RWPE2 (cell line): Measurements from ENCODE around the gene ADGRG7.

ENCODE experiments used
- ATAC-seq: fragments of 200-7000 bp; cut with Tn5 transposase; 3 replicates; pipeline ENCODE4 v1.9.1; 2021; ENCODE audit warnings: low read depth
- DNase-seq: peaks from one replicate; pipeline ENCODE4 v3.0.0-alpha.2; 2020; ENCODE audit warnings: low spot score
- H3K27ac ChIP-seq: fragments of 450-650 bp; 2 replicates; pipeline ENCODE4 v1.5.1; 2017; ENCODE audit warnings: mild to moderate bottlenecking; ENCODE audit not compliant: poor library complexity, severe bottlenecking
- H3K27me3 ChIP-seq: fragments of 250-450 bp; sonication (Bioruptor Pico); 2 replicates; pipeline ENCODE4 v1.5.1; 2021; ENCODE audit warnings: mild to moderate bottlenecking, moderate library complexity; ENCODE audit not compliant: insufficient read depth, poor library complexity, severe bottlenecking
- H3K36me3 ChIP-seq: fragments of 250-450 bp; sonication (Bioruptor Pico); 2 replicates; pipeline ENCODE4 v1.5.1; 2020; ENCODE audit warnings: low read depth, mild to moderate bottlenecking, moderate library complexity
- H3K4me1 ChIP-seq: fragments of 250-450 bp; sonication (Bioruptor Pico); 2 replicates; pipeline ENCODE4 v1.5.1; 2021; ENCODE audit warnings: mild to moderate bottlenecking, moderate library complexity; ENCODE audit not compliant: insufficient read depth, poor library complexity, severe bottlenecking
- H3K4me3 ChIP-seq: fragments of 250-450 bp; sonication (Bioruptor Pico); 2 replicates; pipeline ENCODE4 v1.5.1; 2021; ENCODE audit warnings: mild to moderate bottlenecking, moderate library complexity; ENCODE audit not compliant: severe bottlenecking
- H3K9me3 ChIP-seq: fragments of 250-450 bp; sonication (Bioruptor Pico); 2 replicates; pipeline ENCODE4 v1.5.1; 2021; ENCODE audit warnings: mild to moderate bottlenecking, moderate library complexity; ENCODE audit not compliant: severe bottlenecking
- TF ChIP-seq, protein P1 (sequence below): fragments of 450-650 bp; IDR thresholded peaks from one replicate; pipeline ENCODE4 v1.5.1; 2017; ENCODE audit warnings: mild to moderate bottlenecking, moderate library complexity; ENCODE audit not compliant: poor library complexity, severe bottlenecking

ADGRG7 gene

DNA sequence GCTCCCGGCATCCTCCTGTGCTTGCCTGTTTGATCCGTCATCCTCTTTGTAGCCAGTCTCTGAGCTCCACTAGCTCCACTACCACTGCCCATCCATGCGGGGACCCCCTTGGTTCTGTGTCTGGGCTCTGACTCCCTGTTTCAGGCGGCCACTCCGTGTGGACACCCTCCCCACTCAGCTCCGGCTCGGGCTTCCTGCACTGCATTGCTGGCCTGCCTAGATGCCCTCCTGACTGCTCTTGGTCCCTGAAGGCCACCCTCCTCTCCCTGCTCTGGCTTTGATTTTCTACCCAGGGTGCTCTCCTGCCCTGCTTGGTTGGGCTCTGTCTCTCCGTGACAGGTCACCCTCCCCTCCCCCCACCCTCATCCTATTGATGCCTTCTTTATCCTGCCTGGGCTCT lies 4.0 kb upstream of the ADGRG7 start:
- ATAC-seq (no peak), DNase-seq (no peak)
- H3K9me3 ChIP-seq = no peaks in the 10 kb centered on the region
- H3K27me3 ChIP-seq = no peaks in the 10 kb centered on the region
- H3K36me3 ChIP-seq = no peaks in the 10 kb centered on the region
- TF ChIP-seq, protein P1, sequence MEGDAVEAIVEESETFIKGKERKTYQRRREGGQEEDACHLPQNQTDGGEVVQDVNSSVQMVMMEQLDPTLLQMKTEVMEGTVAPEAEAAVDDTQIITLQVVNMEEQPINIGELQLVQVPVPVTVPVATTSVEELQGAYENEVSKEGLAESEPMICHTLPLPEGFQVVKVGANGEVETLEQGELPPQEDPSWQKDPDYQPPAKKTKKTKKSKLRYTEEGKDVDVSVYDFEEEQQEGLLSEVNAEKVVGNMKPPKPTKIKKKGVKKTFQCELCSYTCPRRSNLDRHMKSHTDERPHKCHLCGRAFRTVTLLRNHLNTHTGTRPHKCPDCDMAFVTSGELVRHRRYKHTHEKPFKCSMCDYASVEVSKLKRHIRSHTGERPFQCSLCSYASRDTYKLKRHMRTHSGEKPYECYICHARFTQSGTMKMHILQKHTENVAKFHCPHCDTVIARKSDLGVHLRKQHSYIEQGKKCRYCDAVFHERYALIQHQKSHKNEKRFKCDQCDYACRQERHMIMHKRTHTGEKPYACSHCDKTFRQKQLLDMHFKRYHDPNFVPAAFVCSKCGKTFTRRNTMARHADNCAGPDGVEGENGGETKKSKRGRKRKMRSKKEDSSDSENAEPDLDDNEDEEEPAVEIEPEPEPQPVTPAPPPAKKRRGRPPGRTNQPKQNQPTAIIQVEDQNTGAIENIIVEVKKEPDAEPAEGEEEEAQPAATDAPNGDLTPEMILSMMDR = no peak
- no peak overlapping the region for H3K4me3 ChIP-seq
- peaks cover 30% of the 10 kb centered on the region for H3K4me1 ChIP-seq
- no peak overlapping the region for H3K27ac ChIP-seq

DNA sequence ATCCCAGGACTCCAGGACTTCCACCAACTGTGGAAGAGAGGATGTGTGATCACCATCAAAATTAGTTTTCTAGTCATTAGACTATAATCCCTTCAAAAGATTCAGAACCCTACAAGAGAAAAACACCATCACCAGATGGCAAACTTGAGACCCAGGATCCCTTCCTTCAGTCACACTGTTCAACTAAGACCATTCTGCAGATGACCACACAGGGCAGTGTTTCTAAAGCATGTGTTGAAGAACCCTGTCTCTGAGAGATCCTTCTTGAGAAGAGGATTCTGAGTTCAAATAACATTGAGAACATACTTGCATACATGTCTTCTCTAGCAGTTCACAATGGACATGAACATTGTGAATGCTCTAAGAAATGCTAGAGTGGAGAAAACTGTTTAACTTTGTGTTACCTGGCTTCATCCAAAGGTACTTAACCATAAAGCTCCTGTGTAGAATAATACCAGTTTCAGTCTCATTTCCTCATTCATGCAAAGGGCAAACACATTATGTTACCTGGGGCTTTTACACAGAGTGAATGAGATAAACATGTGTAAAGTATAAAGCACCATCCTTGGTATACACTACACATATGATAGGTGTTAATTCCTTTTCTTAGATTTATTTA lies 2.4 kb upstream of the ADGRG7 start:
- Histone ChIP-seq H3K27me3 (no peaks in the 10 kb centered on the region), H3K36me3 (no peaks in the 10 kb centered on the region), H3K4me3 (no peak overlapping the region), H3K9me3 (no peaks in the 10 kb centered on the region), H3K4me1 (peaks cover 13% of the 10 kb centered on the region), H3K27ac (no peak overlapping the region)
- TF ChIP-seq, protein P1 = no peak
- no peak for DNase-seq
- ATAC-seq = no peak

DNA sequence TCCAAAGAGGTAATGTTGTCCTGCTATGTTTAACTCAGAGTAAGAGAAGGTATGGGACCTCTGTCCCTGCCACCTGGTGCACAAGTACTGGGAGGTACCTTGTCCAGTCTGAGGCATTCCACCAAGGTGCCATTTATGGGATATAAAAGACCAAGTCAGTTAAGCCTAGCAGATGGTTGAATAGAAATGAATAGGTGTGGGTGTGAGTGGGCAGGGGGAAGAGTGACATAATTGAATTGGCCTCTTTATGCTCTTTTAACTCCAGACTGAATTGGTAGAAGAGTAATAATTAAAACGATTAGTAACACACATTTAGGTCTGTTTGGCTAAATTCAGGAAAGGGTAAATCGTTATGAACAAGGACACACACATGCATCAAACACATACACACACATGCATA lies 562 bp downstream of the ADGRG7 start:
- Histone ChIP-seq H3K4me3 (no peak overlapping the region), H3K27ac (no peak overlapping the region), H3K36me3 (no peaks in the 10 kb centered on the region), H3K9me3 (no peaks in the 10 kb centered on the region), H3K27me3 (no peaks in the 10 kb centered on the region), H3K4me1 (no peaks in the 10 kb centered on the region)
- ATAC-seq = no peak
- TF ChIP-seq, protein P1 = no peak
- no peak for DNase-seq

GRCh38 chr3:100611221-100611620 lies 1.8 kb downstream of the ADGRG7 start:
- ATAC-seq (no peak), DNase-seq (no peak)
- no peaks in the 10 kb centered on the region for H3K36me3 ChIP-seq
- TF ChIP-seq, protein P1 = no peak
- no peak overlapping the region for H3K27ac ChIP-seq
- H3K27me3 ChIP-seq = no peaks in the 10 kb centered on the region
- H3K4me1 ChIP-seq = no peaks in the 10 kb centered on the region
- H3K9me3 ChIP-seq = no peaks in the 10 kb centered on the region
- no peak overlapping the region for H3K4me3 ChIP-seq

DNA sequence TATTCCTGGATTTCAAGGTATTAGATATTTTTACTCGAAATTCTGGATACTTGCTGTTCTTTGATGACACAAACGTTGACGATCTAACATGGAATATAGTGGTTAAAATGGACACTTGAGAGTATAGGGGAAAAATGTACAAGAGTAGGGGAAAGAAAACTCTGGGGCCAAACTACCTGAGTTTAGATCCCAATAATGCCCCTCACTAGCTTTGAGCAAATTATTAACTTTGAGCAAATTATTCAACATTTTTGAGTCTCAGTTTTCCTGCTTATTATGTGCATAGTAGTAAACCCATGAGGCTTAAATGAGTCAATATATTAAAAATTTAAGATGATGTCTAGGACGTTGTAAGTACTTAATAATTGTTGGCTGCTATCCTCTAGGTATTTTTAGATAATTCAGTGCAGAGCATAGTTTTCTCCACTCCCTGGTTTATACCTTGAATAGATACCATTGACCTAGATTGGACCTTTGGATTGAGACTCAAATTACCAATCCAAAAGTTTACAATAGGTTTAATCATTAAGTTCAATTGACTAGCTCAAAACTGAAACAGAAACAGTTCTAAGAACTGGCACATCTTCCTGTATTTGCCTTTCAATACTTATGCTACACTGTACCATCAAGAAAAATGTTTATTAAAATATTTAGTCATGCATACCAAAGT lies 4.5 kb downstream of the ADGRG7 start:
- no peak for DNase-seq
- Histone ChIP-seq H3K4me3 (no peak overlapping the region), H3K27ac (no peak overlapping the region), H3K9me3 (no peaks in the 10 kb centered on the region), H3K27me3 (no peaks in the 10 kb centered on the region), H3K36me3 (no peaks in the 10 kb centered on the region), H3K4me1 (no peaks in the 10 kb centered on the region)
- TF ChIP-seq, protein P1 = no peak
- no peak for ATAC-seq
